Measurements from ENCODE around the gene PRCC. TPM values are rescaled to one million over a fixed set of nuclear protein-coding genes. Genes with fewer than 3 reads are reported as not detected.

PRCC gene, protein sequence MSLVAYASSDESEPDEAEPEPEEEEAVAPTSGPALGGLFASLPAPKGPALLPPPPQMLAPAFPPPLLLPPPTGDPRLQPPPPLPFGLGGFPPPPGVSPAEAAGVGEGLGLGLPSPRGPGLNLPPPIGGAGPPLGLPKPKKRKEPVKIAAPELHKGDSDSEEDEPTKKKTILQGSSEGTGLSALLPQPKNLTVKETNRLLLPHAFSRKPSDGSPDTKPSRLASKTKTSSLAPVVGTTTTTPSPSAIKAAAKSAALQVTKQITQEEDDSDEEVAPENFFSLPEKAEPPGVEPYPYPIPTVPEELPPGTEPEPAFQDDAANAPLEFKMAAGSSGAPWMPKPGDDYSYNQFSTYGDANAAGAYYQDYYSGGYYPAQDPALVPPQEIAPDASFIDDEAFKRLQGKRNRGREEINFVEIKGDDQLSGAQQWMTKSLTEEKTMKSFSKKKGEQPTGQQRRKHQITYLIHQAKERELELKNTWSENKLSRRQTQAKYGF
- 73.2 to 83.6 TPM (median 74.3 TPM) in 5 replicates for total RNA-seq (2022; extraction: Qiagen RNA extraction; ENCODE audit: low read depth)

DNA sequence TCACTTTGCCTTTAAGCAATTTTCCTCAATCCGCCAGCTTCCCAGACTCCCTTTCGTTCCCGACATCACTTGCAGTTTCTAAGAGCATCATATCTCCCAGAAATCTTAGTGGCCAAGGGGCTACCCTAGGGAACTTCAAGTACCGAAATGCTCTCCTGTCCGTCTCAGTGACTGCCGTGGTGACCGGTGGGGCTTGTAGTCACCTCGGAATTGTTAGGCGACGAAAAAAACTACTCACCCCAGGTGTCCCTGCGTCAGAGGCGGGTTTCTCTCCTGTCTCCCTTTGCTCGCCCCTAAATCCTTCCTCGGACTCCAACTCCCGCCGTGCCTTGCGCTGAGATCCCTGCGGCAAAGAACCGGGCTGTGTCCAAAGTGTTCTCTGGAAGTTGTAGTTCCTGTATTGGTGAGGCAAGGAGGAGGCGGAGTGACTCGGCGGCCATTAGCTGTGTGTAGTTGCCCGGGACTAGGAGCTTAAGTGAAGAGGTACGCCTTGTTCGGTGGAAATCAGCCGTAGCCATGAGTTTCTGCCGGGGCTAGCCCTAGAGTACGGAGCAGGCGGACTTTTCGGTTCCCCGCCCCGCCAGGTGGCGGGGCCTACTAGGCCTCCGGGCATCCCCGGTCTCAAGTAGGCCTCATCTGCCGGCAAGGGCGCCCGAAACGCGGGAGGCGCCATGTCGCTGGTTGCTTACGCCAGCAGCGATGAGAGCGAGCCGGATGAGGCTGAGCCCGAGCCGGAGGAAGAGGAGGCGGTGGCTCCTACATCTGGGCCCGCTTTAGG lies at the start of gene PRCC:
Gene PRCC, plus strand, starts transcription at position 435 of the 778 bp plus-strand sequence. Its CDS starts 237 bp downstream, at position 672.

DNA sequence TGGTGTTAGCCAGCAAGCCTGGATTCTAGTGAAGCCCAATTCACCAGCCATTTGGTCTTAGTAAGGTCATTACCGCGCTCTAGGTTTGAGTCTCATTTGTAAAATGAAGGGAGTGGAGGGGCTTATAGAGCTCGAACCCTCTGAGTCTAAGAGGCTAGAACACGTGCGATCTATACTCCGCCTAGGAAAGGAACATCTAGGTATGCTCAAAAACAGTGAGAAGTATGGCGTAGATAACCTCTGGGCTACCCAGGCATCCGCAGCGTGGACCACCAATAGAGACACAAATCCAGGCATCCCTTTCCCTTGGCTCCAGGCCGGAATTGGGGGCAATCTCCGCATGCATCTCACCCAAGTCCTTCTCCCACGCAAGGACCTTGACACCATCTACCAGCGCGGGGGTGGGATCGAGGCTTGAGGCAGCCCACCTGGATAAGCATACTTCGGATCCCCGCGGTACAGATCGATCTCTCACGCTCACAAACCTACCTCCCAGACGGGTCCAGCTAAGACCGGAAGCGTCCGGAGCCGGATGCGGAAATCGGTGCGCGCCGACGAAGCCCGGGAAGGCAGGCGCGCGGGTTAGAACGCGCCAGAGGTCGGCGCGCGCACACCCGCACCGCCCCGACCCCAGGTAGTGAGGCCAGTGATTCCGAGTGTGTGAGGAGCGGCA lies 39.3 kb upstream of the PRCC start, which contains the start of gene METTL25B:
Gene METTL25B, plus strand, starts transcription at position 544 of the 673 bp plus-strand sequence. CDS start 636 bp downstream, outside the sequence.

DNA sequence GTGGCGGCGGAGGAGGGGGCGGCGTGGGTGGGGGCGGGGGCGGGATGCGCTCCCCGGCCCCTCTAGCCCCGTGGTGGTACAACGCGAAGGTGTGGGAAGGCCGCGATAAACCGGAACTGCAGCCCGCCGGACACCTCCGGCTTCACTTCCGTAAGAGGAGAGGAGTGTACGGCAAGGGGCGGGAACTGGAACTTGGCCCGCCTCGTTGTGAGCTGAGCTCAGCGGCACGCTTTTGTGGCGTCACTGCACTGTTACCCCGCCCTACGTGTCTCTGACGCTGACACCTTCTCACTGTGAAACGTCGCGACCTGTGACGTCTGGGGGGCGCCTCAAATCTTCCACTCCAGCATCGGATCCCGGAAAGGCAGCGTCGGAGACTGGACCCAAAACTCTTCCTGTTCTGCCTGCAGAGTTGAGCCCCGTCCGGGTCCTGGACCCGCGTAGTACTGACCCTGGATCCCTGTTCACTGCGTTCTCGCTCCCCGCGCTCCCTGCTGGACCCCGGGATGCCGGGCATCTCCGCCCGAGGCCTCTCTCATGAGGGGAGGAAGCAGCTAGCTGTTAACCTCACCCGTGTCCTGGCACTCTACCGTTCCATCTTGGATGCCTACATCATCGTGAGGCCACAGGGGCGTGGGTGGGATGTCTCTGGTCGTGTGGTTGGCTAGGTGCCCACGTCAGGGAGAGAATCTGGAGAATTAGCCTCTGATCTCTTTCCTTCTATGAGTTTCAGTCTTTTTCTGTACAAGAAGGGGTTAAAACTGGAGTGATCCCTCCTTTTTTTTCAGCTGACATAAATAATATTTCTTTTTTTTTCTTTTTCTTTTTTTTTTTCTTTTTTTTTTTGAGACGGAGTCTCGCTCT lies 38.5 kb upstream of the PRCC start, which contains the start of gene ISG20L2:
Gene ISG20L2, minus strand, starts transcription at position 168 of the 864 bp plus-strand sequence. CDS start 1,114 bp downstream, outside the sequence.

DNA sequence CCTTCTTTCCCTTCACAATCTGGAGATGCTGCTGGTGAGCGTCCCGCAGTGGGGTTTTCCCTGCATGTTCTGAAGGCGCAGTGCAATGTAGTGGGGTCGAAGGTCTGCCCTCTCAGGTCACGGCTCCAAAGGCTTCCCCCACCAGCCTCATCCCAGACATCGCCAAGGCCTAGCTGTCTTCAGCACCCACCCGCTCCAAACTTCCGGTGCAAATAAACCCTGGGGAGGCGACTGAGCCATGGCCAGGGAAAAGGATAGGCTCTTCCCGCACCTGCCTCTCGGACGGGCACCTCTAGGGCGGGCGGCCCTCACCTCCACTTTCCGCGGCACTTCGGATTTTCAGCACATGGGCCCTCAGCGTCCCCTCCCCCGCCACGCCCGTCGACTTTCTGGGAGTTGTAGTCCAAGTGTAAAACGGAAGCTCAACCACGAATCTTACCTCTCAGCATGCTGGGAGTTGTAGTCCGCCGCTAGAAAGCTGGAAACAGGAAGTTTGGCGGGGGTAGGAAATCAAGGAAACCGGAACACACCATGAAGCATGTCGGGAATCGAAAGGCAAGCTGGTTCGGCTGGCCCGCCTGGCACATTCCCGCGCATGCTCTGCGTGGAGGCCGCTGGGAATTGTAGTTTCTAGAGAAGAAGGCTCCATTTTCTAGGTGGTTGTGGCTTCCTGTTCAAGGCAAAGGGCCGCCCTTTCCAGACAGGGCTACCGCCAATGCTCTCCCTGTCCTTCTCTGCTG lies 26.4 kb upstream of the PRCC start, which contains the start of gene MRPL24:
Gene MRPL24, minus strand, starts transcription at position 348 of the 740 bp plus-strand sequence. CDS start 2,384 bp downstream, outside the sequence.

DNA sequence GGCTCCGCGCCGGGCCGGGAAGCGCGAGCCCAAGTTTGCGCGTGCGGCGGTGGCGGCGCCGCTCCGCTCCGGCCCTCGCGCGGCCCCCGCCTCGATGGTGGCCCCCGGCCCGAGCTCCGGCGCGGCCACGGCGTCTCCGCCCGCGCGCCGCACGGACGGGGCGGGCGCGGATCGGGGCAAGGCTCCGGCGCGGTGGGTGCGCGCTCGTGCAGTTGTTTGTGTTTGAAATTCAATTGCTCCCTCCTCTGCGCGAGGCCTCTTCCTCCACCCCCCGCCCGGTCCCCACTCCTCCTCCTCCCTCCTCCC lies 15.9 kb upstream of the PRCC start, which contains the start of gene HDGF:
Gene HDGF, minus strand, starts transcription at position 225 of the 306 bp plus-strand sequence. CDS start 246 bp downstream, outside the sequence.

DNA sequence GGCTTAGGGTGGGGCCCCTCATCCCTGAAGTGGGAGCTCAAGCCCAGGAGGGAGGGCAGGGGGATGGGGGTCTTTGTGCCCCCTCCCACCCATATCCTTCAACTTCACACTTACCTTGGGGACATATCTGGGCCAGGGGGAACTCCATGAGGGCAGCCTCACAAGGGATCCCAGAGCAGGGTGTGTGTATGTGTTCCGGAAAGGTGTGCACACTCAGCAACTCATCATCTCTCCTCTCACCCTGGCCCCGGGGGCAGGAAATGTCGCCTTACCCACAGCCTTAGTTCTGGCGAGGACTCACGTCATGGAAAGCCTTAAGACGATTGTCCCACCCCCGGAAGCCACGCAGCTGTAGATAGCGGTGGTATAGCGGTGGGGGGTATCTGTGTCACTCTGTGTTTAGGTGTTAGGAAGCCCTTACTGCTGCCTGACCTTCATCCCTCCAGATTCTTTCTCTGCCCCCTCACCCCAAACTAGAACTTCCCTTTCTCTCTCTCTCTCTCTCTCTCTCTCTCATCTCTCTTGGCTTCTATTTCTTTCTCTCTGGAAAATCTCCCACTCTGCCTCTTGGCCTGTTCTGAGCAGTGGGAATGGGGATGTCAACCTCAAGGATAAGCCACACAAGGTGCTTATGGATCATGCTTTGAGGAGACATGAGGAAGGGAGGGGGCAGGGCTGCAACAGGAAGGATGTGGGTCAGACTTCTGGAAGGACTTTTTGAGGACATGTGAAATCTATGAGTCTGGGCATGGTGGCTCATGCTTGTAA lies 49.4 kb downstream of the PRCC start, which contains the start of gene SH2D2A:
Gene SH2D2A, minus strand, starts transcription at position 288 of the 768 bp plus-strand sequence. Its CDS starts 140 bp downstream, at position 148.

Other genes starting within 250 kb of the PRCC start
- 13.6 to 17.9 TPM (median 15.8 TPM) in 5 replicates for gene IQGAP3, start 195.0 kb upstream of the PRCC start, total RNA-seq (2022; extraction: Qiagen RNA extraction; ENCODE audit: low read depth)
- gene TTC24, start 187.8 kb upstream of the PRCC start, total RNA-seq (2022; extraction: Qiagen RNA extraction; ENCODE audit: low read depth) = not detected in 5 replicates
- 131 to 175 TPM (median 166 TPM) in 5 replicates for gene NAXE, start 175.8 kb upstream of the PRCC start, total RNA-seq (2022; extraction: Qiagen RNA extraction; ENCODE audit: low read depth)
- gene GPATCH4, start 166.1 kb upstream of the PRCC start, total RNA-seq (2022; extraction: Qiagen RNA extraction; ENCODE audit: low read depth) = 65.0 to 92.5 TPM (median 74.0 TPM) in 5 replicates
- gene HAPLN2, start 148.1 kb upstream of the PRCC start, total RNA-seq (2022; extraction: Qiagen RNA extraction; ENCODE audit: low read depth) = 0.03 TPM in 1 of 5 replicates, not detected in the others
- 0.08 to 0.12 TPM in 2 of 5 replicates, not detected in the others for gene BCAN, start 125.4 kb upstream of the PRCC start, total RNA-seq (2022; extraction: Qiagen RNA extraction; ENCODE audit: low read depth)
- 1.2 to 1.4 TPM (median 1.4 TPM) in 5 replicates for gene NES, start 90.1 kb upstream of the PRCC start, total RNA-seq (2022; extraction: Qiagen RNA extraction; ENCODE audit: low read depth)
- gene CRABP2, start 62.0 kb upstream of the PRCC start, total RNA-seq (2022; extraction: Qiagen RNA extraction; ENCODE audit: low read depth) = 9.5 to 13.7 TPM (median 12.0 TPM) in 5 replicates
- gene METTL25B, start 39.1 kb upstream of the PRCC start, total RNA-seq (2022; extraction: Qiagen RNA extraction; ENCODE audit: low read depth) = 20.1 to 30.3 TPM (median 25.1 TPM) in 5 replicates
- 43.8 to 50.8 TPM (median 45.5 TPM) in 5 replicates for gene ISG20L2, start 38.8 kb upstream of the PRCC start, total RNA-seq (2022; extraction: Qiagen RNA extraction; ENCODE audit: low read depth)
- gene MRPL24, start 26.4 kb upstream of the PRCC start, total RNA-seq (2022; extraction: Qiagen RNA extraction; ENCODE audit: low read depth) = 176 to 207 TPM (median 198 TPM) in 5 replicates
- gene HDGF, start 15.9 kb upstream of the PRCC start, total RNA-seq (2022; extraction: Qiagen RNA extraction; ENCODE audit: low read depth) = 447 to 471 TPM (median 466 TPM) in 5 replicates
- gene SH2D2A, start 49.3 kb downstream of the PRCC start, total RNA-seq (2022; extraction: Qiagen RNA extraction; ENCODE audit: low read depth) = 3.6 to 5.2 TPM (median 4.1 TPM) in 5 replicates
- not detected in 5 replicates for gene INSRR, start 91.6 kb downstream of the PRCC start, total RNA-seq (2022; extraction: Qiagen RNA extraction; ENCODE audit: low read depth)
- 0.08 to 0.16 TPM (median 0.10 TPM) in 4 of 5 replicates, not detected in the other for gene NTRK1, start 93.3 kb downstream of the PRCC start, total RNA-seq (2022; extraction: Qiagen RNA extraction; ENCODE audit: low read depth)
- gene PEAR1, start 126.2 kb downstream of the PRCC start, total RNA-seq (2022; extraction: Qiagen RNA extraction; ENCODE audit: low read depth) = 9.3 to 11.4 TPM (median 9.9 TPM) in 5 replicates
- 0.15 to 0.24 TPM (median 0.17 TPM) in 4 of 5 replicates, not detected in the other for gene LRRC71, start 153.1 kb downstream of the PRCC start, total RNA-seq (2022; extraction: Qiagen RNA extraction; ENCODE audit: low read depth)